ENCODE data around the gene CATSPER1.
A peak's percentile ranks its signal among the peaks of the same experiment; 100 is the strongest.
"Not testable (repeated sequence)": the region's sequence is repeated elsewhere in the genome, so short reads cannot be mapped to it uniquely, and the experiment has no call there.

Gene CATSPER1

DNA sequence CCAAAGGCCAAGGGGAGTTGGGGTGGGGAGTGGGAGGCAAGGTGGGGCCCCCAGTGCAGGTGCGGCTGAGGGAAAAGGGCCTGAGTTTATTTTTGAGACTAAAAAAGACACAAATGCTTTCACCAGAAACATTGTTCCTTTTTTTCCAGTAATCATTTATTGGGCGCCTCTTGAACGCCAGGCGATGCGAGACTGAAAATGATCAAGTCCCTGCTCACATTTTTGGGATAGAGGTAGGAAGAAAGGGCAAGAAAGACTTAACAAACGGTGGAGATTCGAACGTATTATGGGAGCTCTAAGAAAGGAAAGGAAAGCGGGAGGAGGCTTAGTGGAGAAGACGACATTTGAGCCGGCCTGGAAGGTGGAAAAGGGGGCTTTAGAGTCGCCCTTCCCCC lies 25.1 kb upstream of the CATSPER1 start:
- DNase-seq: no peak

DNA sequence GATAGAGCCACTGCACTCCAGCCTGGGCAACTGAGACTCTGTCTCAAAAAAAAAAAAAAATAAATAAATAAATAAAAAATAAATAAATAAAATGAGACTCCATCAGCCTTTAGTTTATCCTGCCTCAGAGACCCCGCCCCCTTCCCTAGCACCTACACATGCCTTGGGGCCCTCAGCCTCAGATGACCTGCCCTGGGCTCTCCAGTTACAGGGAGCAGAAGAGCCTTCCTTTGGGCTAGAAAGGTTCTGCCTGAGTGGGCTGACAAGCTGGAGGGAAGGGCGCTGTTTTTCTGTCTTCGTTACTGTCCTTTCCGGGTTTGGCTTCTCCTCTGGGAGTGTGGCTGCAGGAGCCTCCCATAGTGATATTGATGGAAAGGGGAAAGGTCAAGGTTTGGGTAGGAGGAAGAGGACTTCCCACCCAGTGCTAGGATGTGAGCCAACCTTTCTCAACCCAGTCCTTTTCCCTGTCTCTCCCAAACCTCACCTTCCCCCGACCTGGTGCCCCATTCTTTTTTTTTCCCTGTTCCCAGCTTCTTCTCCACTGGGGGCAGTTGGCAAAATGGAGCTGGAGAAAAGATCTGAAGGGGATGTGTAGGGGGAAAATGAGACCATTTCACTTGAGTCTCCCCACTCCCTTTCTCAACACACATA lies 24.4 kb upstream of the CATSPER1 start:
- DNase-seq: no peak

DNA sequence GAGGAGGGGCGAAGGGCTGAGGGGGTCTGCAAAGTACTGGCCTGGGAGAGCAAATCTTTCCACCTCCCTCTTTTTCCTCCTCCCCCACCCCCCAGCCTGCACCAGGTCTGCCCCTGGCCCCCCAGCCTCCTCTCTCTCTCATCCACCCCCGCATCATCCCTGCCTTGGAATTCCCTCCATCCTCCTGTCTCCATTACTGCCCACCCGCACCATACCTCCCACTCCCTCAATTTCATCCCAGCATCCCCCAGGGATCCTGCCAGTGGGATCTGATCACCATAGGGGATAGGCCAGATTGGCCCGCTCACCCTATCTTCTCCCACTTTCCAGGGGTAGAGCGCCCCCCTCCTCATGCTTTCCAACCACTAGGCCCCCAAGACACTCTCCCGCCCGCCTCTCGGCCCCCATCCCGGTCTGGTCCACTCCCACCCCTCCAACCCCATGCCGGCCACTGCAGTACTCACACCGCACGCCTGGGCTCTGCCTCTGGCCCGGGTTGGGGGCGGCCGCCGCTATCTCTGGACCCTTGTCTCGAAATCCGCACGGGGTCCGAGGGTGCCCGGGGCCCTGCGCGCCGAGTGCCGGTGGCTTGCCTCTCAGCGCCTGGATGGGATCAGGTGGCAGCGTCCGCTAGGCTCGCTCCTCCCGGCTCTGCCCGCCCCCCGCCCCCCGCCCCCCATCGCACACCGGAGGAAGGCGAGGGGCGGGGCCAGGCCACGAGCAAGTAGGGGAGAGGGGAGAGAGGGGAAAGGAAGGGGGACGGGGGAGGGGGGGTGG lies 22.5 kb upstream of the CATSPER1 start, which contains the start of gene GAL3ST3:
Gene GAL3ST3, minus strand, starts transcription at position 615 of the 777 bp plus-strand sequence. CDS start 3,746 bp downstream, outside the sequence.
- no peak for DNase-seq

DNA sequence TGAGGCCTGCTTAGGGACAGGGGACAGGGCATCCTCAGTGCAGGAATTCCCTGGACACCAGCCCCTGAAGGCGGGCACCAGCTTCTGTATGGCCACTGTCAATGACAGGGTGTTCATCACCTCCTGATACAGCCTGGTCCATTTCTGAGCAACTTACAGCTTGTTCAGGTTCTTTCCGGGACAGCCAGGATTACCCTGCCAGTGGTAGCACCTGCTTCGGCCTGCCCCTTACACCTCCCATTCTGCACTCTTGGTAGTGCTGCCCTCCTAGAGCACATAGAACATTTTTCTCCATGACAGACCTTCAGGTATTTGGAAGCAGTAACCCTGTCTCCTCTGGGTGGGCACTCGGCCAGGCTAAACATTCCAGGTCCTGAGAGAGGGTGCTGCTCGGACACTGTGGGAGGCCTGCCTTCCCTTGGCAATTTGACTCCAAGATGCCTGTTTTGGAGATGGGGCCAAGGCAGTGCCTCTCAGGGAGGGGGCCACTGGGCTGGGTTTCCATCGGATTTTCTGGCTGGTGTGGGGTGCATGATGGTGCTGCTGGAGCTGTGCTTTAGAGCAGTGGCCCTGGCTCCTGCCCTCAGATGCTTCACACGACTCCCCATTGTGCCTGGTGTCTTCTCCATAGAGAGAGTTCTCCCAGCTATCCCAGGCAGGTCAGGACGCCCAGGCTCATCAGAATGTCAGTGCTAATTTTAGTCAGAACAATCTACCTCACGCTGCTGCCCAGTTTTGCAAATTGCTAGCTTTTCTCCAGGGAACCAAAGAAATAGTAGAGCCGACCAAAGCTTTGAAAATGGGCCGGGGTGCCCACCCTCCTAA lies 21.5 kb upstream of the CATSPER1 start:
- no peak for DNase-seq

DNA sequence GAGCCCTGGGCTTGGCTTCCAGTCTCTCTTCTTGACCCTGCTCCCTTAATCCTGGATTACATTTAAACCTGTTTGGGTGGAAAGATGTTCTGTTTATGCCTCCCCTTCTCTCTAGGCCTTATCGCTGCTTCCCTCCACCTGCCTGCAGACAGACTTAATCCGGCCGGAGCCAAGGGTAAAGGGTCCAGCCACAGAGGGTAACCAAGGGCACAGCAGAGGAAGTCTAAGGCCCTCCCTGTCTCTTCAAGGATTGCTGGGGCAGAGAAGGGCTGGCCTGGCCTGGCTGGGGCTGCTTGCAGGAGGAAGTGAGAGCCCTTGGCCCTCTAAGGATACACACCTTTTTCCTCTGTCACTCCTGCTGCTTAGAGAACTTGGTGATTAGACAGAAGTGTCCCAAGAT lies 20.6 kb upstream of the CATSPER1 start:
- DNase-seq: no peak

DNA sequence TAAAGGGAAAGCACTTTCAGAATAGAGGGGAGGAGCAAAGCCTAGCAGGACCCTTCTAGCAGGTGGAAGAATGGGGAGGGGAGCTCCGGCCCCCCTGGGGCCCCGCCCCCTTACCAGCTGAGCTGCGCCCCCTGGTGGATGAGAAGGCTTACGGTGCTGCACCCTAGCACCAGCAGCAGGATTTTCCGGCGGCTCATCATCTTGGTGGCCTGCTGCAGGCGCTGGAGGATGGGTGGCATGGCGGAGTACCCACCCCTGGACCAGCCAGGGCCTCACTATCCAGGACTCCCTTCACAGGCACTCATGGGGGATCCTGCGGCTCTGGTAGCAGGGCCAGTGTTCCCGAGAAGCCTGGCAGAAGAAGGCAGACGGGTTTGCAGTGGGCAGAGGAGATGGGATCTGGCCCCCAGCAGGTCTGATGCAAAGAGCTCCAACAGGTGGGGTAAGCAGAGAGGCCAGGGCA lies 18.9 kb upstream of the CATSPER1 start:
- peak; percentile 95 for DNase-seq

DNA sequence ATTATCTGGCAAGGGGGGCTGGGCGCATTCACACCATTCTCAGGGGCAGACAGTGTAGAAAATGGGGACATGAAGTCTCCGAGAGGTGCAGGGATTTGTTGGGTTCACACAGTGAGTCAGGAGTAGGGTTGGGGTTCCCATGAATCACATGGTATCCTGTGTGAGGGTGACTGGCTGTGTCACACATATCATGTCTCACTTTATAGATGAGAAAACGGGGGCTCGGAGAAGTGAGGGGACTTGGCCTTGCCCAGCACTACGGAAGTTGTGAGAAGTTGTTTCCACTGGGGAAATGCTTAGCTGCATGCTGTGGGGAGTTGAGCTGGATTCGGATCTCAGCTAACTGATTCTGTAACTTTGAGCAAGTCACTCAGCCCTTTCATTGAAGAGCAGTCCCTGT lies 18.5 kb upstream of the CATSPER1 start:
- peak; percentile 67 for DNase-seq

DNA sequence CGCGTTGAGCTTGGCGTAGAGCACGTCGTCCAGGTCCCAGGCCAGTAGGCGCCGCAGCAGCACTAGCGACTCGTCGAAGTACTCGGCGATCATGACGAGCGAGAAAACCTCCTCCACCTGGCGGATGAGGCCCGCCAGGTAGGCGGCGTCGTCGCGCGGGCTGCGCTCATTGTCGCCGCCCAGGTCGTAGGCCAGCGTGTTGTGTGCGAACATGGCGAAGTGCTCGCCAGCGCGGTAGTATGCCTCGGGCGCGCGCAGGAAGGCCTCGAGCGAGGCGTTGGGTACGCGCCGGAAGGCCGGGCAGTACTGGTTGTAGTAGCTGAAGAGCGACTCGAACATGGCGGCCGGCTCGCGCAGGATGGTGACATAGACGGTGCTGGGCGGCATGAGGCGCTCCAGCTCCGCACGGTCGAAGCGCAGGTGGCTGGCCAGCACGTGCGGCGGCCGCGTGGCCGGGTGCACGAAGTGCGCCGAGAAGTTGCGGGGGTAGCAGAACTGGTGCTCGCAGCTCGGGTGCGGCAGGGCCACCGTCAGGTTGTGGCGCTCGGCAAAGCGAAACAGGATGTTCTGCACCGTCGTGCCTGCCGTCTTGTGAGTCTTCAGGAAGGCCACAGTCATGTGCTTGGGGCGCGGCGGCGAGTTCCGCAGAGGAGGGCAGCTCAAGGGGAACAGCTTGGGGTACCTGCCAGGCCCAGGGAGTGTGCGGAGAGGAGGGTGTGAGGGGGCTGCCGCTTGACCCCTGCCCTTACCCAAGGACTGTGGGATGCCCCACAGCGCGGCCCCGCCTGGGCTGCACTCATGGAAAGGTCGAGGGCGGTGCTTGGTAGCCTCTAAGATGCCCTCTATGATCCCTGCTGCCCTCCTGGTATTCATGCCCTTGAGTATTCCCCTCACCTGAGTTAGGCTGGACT lies 17.0 kb upstream of the CATSPER1 start:
- no peak for DNase-seq

DNA sequence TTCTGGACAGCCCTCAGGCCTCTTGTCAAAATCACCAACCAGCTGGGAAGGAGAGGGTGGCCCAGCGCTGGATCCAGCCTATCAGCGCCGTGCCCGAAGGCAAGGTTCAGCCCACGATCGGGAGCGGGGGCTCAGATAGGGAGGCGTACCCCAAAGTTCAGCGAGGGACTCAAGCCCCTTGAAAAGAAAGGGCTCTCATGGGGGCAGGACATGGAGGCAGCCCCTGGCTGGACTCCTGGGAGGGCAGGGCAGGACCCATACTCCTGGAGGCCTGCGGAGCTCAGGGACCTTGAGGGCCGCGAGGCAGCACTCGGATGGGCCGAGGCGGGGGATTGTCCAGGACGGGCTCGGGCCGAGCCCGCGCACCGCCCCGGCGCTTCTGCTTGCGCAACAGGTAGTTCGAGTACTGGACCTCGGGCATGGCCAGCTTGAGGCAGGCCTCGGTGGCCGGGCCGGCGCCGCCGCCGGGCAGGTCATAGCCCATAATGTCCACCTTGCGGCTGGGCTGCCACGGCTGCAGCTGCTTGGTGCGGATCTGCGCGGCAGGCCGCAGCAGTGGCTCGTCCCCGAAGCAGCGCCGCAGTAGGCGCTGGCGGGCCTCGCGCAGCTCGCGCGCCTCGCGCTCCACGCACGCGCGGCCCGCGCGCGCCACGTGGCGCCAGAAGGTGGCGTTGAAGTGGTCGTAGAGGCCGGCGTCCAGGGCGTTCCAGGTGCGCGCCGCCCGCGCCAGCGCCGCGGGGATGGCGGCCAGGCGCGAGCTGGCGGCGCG lies 16.1 kb upstream of the CATSPER1 start:
- DNase-seq: no peak

DNA sequence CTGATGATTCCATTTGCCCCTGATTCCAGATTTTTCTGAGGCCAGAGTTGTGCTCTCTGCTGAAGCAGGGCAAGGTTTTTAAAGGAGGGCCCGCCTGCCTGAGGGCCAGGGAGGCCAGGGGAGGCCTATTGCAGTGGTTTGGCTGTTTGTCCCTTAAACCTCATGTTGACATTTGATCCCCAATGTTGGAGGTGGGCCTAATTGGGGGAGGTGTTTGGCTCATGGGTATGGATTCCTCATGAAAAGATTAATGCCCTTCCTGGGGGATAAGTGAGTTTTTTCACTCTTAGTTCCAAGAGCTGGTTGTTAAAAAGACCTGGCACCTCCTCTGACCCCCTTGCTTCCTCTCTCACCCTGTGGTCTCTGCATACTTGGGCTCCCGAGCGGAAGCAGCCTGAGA lies 13.5 kb upstream of the CATSPER1 start:
- no peak for DNase-seq

DNA sequence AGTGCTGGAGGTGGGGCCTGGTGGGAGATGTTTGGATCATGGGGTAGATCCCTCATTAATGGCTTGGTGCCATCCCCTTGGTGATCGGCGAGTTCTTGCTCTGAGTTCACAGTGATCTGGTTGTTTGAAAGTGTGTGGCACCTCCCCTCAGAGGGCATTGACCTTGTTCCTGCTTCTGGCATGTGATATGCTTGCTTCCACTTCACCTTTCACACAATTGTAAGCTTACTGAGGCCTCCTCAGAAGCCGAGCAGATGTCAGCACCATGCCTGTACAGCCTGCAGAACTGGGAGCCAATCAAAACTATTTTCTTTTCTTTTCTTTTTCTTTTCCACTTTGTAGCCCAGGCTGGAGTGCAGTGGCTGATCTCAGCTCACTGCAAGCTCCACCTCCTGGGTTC lies 11.0 kb upstream of the CATSPER1 start:
- no peak for DNase-seq

DNA sequence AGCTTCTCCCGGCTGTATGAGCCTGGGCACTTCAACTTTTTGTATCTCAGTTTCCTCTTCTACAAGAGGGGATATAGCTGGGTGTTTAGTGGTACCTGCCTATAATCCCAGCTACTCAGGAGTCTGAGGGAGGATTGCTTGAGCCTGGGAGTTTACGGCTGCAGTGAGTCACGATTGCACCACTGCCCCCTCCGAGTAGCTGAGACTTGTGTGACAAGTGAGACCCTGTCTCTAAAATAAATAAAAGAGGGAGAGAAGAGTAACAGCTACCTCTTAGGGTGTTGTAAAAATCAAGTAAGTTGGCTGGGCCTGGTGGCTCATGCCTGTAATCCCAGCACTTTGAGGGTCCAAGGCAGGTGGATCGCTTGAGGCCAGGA lies 10.0 kb upstream of the CATSPER1 start:
- no peak for DNase-seq

DNA sequence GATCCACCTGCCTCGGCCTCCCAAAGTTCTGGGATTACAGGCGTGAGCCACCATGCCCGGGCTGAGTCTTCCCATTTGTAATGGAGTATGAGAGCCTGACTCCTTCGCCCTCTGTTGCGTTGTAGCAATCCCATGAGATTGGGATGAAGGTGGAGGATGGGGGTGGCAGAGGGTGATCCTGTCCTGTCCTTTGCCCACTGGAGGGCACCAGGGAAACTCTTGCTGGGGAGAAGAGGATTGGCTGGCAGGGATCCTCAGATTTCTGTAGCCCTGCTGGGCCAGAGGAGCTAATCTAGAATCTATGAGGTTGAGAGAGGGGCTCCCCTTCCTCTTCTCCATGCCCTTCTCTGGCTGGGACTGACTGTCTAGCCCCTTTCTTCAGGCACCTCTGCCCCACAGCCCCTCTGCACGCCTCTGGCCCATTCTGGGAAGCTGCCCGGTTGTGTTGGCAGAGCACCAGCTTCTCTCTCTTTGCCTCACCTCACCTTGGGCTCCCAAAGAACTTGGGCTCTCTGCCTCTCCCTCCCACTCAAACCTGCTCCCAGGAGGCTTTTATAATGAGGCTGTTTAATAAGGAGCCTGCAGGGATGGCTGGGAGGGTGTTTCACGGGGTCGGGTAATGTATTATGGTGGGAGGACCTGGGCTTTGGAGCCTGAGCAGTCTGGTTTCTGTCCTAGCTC lies 9.5 kb upstream of the CATSPER1 start:
- DNase-seq: no peak

DNA sequence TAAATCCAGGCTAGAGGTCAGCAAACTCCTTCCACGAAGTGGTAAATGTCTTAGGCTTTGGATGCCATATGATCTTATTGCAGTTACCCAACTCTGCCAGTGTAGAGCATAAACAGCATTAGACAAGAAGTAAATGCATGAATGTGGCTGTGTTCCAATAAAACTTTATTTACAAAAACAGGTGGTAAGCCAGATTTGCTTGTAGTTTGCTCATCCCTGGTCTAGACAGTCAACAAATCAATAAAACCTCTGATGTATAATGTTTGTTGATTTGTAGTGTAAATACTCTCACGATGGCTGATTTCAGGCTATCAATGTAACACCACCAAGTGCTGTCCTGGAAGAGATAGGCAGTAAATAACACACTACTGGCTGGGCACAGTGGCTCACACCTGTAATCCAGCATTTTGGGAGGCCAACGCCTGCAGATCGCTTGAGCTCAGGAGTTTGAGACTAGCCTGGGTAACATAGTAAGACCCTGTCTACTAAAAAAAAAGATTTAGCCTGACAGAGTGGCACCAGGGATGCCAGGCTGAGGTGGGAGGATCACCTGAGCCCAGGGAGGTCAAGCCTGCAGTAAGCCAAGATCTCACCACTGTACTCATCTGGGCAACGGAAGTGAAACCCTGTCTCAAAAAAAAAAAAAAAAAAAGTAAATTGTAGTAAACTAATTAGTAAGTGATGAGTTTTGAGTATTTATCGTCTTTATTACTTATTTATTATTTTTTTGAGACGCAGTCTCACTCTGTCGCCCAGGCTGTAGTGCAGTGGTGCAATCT lies 6.9 kb upstream of the CATSPER1 start:
- no peak for DNase-seq

DNA sequence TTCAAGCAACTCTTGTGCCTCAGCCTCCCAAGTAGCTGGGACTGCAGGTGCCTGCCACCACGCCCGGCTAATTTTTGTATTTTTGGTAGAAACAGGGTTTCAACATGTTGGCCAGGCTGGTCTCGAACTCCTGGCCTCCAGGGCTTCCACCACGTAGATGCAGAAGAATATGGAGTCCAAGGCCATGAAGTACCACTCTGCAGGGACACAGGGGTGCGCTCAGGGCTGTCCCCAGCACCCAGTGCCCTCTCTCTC lies 3.2 kb downstream of the CATSPER1 start:
- not testable (repeated sequence) for DNase-seq

DNA sequence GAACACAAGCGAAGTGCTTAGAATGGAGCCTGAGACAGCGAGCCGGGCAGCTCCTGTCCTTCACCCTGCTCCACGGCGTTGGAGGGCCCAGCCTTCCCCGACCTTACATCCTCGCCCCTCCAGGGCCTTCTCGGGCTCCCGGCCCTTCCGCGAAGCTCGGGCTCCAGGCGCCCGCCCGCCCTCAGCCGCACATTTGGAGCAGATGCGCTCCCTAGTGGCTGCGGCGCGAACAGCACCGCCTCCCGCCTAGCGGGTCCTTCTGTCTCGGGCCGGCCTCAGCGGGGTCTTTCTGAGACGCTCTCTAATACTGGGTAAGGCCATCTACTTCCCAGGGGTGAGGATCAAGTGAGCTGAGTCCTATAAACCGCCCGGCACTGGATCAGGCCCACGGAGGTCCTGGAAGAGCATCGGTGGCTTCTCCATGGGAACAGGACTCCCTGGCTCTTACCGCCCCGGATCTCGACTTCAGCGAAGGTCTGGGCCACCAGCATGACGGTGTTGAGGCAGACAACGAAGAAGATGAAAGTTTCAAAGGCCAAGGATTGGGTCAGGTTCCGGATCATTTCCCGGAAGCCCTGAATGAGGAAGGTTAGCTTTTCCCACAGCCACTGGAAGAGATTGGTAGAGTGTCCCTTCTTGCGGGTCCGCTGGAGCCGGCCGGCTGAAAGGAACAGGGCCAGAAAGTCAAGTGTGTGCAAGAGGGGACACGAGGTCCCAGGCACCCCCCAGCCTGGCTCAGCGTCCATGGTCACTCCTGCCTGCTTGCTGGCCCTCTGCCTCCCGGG lies 3.7 kb downstream of the CATSPER1 start:
- DNase-seq: peak; percentile 93

DNA sequence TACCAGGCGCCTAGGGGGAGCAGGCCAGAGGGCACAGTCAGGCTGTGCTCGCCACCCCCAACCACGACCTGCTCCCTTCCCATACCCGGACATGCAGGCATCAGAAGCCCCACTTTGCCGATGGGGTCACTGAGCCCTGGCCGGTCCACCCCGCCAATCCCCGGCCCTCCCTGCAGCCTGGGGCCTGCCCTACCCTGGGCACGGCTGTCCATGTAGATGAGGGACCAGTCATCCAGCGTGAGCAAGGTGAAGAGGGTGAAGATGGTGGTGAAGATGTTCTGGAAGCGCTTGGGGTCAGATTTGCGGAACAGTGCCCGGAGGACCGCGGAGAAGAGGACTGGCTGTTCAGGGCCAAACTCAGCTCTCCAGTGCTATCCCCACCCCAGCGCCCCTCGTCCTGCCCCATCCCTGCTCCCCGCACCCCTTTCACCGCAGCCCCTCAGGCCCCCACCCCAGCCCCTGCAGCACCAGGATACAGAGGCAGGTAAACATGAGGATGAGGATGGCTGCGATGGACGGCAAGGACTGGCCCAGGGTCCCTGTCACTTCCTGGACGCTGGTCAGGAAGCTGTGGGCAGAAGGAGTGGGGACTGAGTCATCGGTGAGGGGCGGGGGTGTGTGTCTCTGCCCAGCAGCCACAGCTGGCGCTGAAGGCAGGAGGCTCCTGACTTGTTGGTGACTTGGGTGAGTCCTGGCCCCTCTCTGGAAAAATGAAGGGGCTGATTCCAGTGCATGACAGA lies 5.5 kb downstream of the CATSPER1 start:
- no peak for DNase-seq

DNA sequence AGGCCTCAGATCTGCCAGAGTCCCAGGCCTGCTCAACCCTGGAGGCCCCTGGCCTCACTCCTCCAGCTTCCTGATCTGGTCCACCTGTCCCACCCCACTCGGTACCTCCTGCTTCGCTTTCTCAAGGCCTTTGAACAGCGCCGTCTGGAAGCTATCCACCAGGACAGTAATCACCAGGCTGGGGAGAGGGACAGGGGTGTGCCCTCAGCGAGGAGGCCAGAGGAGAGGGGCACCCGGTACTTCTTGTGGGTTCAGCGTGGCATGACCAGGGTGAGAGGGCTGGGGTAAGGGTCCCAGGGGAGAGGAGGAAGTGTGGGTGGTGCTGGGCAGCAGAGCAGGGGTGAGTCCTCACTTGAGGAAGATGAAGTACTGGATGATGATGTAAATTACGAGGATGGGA lies 6.1 kb downstream of the CATSPER1 start:
- no peak for DNase-seq

DNA sequence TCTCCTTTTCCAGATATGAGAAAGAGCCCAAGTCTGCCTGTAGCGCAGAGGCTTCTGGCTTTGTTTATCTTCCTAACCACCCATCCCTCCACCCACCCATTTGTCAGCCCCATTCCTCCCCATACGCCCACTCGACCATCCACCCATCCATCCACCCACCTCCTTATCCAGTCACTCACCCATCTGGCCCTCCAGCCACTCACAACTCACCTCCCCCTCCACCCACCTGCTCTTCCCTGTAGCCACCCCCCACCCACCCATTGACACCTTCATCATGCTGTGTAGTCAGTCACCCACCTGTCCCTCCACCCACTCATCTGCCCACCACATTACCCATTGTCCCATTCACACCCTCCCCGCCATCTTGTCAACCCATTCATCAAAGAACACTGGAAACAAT lies 9.0 kb downstream of the CATSPER1 start:
- DNase-seq: no peak
